Stomach (tissue), 4 donors: ENCODE measurements around the gene ZMIZ1.

Source experiments
- CTCF ChIP-seq, 7 experiments: fragments of 450-650 bp in 4 of 7; fragments of 200-600 bp in 3 of 7; sonication (generic) in 3 of 7; IDR thresholded peaks; one replicate each; pipeline ENCODE4 v1.5.1; 2016 to 2019; ENCODE audit warnings: antibody characterized with exemption in 7 of 7, control low read depth in 2 of 7, mild to moderate bottlenecking in 1 of 7
- POLR2AphosphoS5 ChIP-seq, 3 donors: sonication (generic); formaldehyde crosslinking; IDR thresholded peaks; one replicate each; pipeline ENCODE4 v1.6.1; 2016; ENCODE audit warnings: antibody characterized with exemption in 3 of 3

- no peak for TF ChIP-seq POLR2AphosphoS5 (IDR thresholded peaks at IDR 0.05)
- no peak for TF ChIP-seq CTCF (IDR thresholded peaks at IDR 0.05)
Observed at GRCh38 chr10:79178070-79178576, 109.4 kb downstream of the ZMIZ1 start.
